Measurements from ENCODE around the gene CDK15.
A peak's percentile ranks its signal among the peaks of the same experiment; 100 is the strongest.

The CDK15 gene

GRCh38 chr2:201916565-201916964, 110.2 kb downstream of the CDK15 start:
- no peak for DNase-seq

GRCh38 chr2:201918616-201919307, 112.4 kb downstream of the CDK15 start:
- no peak for DNase-seq

DNA sequence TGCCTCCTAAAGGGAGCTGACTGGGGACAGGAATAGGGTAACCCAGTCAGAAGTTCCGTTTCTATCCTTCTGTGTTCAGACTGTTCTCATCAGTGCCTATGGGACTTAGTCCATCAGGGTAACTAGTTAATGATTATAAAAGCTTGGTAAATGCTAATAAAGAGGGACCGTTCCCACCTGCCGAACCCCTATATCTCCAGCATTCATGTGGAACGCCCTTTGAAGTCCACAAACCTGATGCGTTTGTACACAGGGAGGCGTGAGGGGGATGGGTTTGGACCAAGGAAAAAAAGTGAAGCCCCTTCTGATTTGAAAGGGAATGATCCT, 112.9 kb downstream of the CDK15 start:
- no peak for DNase-seq

GRCh38 chr2:201923436-201924328, 117.3 kb downstream of the CDK15 start:
- DNase-seq, result no peak

- no peak for DNase-seq
Observed at GRCh38 chr2:201924453-201924852, 118.1 kb downstream of the CDK15 start.

DNA sequence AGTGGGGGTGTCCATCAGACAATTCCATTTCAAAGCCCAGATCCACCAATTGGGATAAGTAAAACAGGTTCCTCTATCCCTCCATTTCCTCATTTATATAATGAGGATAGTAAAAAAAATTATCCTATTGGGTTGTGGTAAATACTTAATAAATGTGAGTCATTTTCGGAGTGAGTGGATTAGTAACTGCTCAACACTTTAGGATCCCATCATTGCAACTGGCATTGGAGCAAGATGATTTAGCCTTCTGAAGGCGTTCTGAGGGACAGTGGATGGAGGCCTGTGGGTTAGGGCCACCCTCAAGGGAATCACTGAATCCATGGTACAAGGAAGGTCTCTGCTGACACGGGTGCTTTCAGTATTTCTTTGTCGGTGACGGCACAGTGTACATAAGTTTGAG, 118.7 kb downstream of the CDK15 start:
- no peak for DNase-seq

DNA sequence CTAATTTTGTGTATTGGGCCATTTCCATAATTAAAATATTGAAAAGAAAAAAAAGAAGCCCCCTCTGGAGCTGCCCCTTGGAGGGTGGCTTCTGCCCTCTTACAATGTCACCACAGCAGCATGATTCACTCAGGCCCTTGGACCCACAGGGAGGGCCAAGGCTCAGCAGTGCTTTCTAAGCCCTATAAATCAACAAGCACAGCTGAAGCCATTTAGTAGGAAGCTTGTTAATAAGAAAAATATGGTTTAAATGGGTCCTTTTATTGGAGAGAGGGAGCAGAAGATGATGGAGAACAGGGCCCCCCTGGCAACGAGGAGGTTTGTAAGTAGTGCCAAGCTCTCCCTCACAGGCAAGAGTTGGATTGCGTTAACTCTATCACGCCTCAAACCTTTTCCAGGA, 119.7 kb downstream of the CDK15 start:
- no peak for DNase-seq

- DNase-seq, result no peak
Observed at GRCh38 chr2:201928363-201928762, 122.0 kb downstream of the CDK15 start.

DNA sequence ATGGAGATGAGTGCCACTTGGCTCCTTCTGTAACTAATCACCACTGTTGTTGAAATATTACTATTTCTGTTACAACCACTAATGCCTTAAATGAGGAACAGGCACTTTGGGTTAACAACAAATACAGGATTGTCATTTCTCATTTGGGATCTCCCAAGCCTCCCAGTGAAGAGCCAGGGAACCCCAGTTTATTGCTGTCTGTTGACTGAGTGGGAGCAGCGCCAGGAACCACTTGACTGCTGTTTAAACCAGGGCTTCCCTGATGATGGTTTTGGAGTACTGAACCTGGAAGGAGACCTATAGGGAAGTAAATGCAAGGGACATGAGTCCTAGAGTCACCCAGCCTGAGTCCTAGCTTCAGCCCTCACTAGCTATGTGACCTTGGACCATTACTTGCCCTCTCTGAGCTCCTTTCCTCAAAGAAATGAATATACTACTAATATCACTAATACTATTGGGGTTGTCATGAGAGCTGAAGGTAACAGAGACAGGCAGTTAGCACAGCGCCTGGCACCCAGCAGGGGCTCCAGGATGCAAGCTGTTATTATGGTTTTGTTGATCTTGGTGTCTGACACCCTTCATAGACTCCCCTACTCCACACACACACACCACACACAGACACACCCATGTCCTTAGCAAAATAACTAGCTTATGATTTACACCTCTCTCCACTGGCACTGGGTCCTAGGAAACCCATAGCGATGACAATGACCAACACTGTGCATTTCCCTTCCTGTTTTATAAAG, 123.1 kb downstream of the CDK15 start:
- no peak for DNase-seq

DNA sequence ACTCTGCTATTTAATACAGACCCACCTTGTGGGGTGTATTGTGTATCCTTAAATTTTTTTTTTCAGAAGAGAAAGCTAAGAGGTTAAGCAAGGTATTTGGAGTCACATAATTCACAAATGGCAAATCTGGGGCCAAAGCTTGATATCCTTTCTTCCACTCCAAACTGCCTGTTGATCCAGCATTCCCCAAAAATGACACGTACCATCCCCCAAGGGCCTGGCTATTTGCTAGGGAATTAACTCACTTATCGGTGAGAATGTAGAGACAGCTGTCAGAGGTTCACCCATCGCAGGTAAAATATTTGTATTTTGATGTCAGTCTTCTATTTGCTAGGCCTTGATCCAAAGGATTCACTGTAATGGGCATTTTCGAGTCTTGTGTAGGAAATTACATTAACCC, 123.7 kb downstream of the CDK15 start:
- no peak for DNase-seq

- DNase-seq, result no peak
Observed at GRCh38 chr2:201930831-201931230, 124.5 kb downstream of the CDK15 start.

DNA sequence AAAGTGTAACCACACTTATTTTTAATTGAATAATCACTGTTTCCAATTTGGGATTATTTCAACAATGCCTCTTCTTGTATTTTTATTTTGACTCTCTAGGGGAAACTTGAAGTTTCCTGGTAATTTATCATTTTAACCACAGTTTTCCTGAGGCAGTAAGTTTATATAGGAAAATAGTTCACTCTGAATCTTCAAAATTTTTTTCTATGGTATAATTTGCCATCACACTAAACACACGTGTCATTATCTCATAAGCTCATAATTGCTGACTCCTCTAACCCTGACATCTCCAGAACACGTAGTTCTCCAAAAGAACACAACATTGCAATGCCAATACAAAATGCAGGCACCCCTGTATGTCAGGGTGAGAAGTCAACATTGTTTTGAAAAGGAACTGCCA, 125.1 kb downstream of the CDK15 start:
- DNase-seq, result no peak

- no peak for DNase-seq
Observed at GRCh38 chr2:201931951-201932350, 125.6 kb downstream of the CDK15 start.

DNA sequence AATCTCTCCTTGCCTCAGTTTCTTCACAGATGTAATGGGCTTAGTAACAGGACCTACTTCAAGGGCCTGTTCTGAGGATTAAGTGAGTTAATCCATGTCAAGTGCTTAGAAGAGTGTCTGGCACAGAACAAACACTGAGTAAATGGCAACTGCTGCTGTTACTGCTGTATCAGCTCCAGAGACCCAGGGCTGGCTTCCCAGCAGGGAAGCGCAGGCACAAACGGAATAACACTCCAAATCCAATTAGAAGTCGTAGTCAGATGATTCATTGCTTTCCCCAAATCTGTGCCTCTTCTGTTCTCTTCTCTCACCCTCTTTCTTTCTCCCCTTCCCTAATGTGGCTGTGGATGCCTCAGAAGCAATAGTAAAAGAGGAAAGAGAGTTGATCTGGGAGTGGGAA, 126.2 kb downstream of the CDK15 start:
- DNase-seq, result no peak

DNA sequence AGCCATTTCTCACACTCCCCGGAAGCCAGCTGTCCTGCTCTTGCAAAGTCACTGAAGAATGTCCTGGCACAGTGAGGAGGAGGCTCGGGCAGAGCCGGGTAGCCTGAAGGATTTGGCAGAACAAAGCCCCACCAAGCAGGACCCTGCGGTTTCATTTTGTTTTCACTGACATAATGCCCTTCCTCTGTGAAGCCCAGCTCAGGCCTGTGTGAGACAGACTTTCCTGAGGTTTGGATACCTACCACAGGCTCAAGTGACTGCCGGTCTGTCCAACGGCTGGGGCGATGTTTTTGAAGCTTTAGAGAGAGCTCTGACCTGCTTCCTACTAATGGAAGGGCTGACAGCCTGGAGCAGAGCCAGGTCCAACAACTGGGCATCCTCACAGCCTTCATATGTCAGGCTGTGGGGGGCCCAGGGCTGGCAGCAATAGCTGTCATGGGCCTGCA, 127.5 kb downstream of the CDK15 start:
- no peak for DNase-seq

DNA sequence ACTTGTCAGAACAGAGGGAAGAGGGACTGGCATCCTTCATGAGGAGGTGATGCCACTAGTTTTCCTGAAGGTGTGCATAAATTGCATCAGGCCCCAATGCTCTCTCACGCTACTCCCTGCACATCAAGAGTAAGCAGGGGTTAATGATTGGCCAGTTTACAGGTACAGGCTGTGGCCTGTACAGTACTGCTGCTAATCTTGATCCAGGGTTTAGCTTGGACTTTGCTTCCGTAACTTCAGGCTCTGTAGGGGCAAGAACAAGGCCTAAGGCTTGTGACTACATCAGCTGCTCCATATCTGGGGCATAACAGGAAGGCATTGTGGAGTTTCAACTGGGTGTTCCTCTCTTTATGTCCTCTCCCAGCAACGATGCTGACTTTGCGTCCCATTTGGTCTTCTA, 130.5 kb downstream of the CDK15 start:
- DNase-seq, result no peak

DNA sequence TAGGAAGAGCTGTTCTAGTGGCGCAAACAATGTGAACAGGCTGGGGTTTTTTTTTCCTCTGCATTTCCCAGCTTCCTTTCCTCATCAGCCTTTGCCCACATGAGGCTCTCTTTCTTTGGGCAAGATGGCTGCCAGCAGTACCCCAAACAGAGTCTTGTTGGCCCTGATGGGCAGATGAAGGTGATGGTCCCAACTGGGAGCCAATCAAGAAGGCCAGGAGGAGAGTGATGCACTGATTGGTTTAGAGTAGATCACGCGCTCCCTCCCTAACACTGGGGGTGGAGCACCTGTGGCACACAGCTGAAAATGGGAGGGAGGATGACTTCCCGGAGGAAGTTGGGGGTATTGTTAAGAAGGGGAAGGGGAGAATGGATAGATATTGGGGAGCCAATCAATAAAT, 131.0 kb downstream of the CDK15 start:
- DNase-seq, result no peak

DNA sequence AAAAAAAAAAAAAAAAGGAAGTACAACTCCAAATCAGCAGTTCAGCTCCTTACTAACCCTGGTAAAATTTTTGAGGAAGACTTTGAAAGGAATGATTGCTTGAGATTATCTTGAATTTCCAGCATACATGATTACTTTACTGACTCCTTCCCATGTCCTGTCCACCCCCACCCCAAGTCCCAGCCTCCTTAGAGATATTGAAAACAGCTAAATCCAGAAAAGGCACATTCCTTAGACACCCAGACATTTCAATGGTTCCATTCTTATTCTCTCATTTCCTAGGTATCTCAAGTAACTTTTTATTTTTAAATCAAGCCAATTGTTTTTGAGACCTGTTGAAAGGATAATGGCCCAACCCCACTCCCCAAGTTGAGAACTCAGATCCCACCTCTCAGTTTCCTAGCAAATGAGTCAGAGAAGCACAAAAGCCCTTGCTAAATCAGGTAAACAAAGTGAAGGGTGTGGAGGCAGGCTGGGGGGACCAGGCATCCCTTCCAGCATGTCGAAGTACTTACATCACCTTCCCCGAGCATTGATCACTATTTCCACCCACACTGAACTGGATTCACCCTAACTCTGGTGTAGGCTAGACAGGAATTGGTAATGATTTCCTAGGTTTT, 131.9 kb downstream of the CDK15 start:
- no peak for DNase-seq

DNA sequence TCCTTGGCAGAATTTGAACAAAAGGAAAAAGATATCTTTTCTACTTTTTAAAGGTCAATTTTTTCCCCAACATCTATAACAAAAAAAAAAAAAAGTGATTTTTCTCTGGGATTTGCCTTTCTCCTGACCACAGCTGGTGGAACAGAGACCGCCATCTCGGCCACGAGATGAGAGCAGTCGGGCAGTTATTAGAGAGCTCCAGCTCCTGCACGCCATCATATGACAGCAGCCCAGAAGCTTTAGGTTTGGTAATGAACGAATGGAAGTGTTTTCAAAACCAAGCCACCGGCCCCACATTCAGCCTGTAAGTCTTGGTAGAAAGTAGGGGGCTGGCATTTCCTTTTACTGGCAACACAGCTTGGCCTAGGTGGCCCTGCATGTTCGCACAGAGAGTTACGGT, 132.4 kb downstream of the CDK15 start:
- no peak for DNase-seq

- DNase-seq, result peak; percentile 30
Observed at GRCh38 chr2:201939453-201939941, 133.2 kb downstream of the CDK15 start.

DNA sequence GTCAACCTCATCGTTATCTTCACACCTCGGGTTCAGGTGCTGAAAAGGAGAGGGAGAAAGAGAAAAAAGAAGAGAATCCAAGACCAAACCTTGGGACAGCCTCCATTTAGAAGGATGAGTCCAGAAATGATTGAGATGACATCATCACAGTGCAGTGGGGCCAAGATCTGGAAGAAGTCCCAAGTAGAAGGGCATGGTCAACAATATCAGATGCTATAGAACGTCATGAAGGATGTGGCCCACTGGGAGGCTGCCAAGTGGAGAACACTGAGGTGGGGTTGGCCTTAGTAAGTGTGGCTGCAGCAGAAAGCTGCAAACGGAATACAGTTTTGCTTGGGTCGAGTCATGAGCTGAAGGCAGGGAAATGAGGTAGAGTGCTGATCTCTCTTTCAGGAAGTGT, 136.2 kb downstream of the CDK15 start:
- DNase-seq, result no peak

All from kidney glomerular epithelial cell (primary cell).